Activated CD4-positive, alpha-beta T cell treated with anti-CD3 and anti-CD28 coated beads, Interleukin-2, amount 50 U/mL, for 24 hours (primary cell): Measurements from ENCODE around the gene OR51B5.
"Not testable (repeated sequence)": the region's sequence is repeated elsewhere in the genome, so short reads cannot be mapped to it uniquely, and the experiment has no call there.

Source experiments
- DNase-seq, 2 donors: peaks; one replicate each; pipeline ENCODE4 v3.0.0-alpha.2; 2020; ENCODE audit warnings: low read depth in 1 of 2, low spot score in 1 of 2

Gene OR51B5

DNA sequence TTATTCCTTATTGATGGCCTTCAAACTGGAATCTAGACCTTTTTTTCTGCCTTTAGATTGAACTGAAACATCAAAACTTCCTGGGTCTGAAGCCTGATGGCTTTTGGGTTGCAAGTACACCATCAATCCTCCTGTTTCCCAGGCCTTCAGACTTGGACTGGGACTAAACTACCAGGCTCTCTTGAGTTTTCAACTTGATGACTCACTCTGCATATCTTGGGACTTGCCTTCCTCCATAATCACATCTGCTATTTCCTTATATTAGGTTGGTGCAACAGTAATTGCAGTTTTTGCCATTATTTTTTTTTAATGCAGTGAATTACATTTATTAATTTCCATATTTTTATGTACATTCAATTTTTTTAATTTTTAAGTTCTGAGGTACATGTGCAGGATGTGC lies 7.0 kb downstream of the OR51B5 start:
- DNase-seq = no peak

DNA sequence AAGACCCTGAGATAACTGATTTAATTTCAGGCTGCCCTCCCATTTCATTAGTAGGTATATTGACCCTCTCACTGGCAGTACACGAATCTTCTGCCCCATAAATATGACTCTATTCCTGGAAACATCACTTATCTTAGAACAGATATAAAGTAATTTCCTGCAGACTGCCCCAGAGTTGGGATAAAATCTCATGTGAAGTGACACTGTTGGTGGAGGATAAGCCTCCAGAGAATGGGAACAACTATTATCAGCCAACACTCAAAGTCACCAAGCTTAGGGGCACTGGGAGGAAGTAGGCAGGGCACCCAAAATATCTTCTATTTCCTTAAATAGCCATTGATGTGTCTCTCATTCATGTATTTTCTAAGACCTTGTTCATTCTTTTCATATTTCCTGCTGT lies 8.2 kb downstream of the OR51B5 start:
- DNase-seq = no peak

DNA sequence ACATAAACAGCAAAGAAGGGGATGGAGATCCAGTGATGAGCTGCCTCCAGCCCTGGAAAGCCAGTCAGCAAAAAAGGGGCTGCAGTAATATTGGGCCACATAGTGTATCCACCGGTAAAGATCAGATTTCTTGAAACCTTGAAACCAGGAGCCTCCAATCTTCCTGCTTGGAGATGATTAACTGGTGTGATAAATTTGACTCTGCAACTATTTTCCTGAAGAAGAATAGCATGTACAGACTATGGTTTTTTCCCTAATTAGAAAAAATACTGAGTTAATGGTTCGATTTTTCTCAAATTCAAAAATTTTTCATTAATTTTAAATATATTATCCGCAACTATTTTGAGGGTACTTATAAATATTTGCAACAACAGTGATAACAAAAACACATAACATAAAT lies 19.1 kb downstream of the OR51B5 start, which contains the start of gene OR51B2:
Gene OR51B2 (minus strand): TSS at position 101 of the 400 bp plus-strand sequence. CDS start 0 bp downstream, at position 101.
- no peak for DNase-seq

DNA sequence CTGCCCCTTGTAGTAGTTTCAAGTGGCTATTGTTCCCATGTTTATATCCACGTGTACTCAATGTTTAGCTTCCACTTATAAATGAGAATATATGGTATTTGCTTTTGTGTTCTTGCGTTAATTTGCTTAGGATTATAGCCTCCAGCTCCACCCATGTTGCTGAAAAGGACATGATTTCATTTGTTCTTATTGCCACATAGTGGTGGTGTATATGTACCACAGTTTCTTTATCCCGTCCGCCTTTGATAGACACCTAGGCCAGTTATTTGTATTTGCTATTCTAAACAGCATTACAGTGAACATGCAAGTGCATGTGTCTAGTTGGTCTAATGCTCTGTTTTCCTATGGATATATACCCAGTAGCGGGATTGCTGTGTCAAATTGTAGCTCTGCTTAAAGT lies 26.0 kb downstream of the OR51B5 start:
- no peak for DNase-seq

DNA sequence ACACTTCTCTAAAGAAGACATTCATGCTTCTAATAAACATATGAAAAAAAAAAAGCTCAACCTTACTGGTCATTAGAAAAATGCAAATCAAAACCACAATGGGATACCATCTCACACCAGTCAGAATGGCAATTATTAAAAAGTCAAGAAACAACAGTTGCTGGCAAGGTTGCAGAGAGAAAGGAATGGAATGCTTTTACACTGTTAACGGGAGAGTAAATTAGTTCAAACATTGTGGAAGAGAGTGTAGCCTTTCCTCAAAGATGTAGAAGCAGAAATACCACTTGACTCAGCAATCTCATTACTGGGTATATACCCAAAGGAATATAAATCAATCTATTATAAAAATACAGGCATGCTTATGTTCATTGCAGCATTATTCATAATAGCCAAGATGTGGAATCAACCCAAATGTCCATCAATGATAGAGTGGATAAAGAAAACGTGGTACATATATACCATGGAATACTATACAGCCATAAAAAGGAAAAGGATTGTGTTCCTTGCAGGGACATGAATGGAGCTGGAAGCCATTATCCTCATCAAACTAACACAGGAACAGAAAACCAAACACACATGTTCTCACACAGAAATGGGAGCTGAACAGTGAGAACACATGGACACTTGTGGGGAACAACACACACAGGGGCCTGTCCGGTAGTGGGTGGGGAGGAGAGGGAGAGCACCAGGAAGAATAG lies 29.8 kb downstream of the OR51B5 start:
- not testable (repeated sequence) for DNase-seq

DNA sequence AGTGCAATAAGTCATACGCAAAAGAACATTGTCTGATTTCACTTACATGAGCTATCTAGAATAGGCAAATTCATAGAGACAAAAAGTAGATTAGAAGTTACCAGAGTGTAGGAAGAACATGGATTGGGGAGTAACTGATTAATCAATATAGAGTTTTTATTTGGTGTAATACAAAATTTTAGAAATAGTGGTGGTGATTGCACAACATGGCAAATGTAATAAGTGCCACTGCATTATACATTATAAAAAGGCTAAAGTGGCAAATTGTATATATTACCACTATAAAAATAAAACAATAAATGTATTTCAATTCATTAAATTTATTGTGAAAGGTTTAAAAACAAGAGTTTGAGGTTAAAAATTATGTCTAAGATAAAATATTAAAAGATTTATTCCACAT lies 32.9 kb downstream of the OR51B5 start:
- DNase-seq = no peak

DNA sequence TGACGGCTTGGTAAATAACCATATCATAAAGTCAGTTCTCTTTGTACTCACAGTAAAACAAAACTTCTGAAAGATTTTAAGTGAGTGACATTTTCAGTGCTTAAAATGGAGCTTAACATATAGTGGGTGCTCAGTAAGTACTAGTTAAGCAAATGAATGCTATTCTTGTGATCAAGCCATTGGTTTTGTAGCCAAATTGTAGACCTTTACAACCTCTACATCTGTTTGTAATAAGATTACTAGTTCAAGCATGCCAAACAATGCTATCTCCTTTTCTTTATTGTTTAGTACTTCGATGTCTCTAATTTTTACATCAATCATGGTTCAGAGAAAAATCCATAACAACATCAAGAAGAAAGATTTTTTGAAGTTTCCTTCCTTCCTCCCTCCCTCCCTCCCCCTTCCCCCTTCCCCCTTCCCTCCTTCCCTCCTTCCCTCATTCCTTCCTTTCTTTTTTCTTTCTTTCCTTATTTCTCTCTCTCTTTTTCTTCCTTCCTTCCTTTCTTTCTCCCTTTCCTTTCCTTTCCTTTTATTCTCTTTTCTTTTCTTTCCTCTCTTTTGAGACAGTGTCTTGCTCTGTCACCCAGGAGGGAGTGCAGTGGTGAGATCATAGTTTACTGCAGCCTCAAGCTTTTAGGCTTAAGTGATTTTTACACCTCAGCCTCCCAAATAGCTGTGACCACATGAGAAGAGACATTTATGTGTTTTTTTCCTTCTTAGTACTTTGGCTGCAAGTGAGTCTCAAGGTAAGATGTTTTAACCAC lies 35.9 kb downstream of the OR51B5 start:
- no peak for DNase-seq

DNA sequence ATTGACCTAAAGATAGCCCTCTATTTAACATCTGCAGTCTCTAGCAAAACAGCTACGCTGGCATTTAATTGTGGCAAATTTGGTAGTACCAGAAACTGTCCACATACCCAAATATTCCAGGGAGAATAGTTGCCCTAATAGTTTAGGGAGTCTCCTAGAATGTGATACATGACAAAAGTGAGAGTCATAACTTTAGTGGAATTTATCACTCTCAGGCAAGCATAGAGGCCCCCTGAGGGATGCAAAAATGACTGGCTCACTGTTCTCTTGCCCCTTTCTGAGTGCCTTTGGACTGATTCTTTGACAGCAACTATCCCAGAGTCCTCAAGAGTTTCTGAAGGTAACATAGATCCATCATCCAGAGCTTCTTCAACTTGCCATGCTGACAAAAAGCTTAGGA lies 39.3 kb downstream of the OR51B5 start:
- DNase-seq = no peak

DNA sequence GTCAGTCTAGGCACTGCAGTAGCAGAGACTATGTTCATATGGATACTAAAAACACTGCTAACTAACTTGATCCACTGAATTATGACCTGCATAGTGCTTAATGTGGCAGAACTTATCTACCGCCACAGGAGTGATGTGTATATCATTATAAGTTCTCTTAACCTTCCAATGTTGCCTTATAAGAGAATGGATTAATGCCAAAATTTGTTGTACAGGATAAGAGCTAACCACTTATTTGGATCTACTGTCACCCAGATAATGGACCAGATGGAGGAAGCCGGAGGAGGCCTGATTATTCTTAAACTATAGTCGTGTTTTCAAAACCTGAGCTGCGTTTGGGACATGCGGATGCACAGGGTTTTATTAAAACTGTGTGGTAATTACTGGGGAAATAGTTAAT lies 39.7 kb downstream of the OR51B5 start:
- no peak for DNase-seq

DNA sequence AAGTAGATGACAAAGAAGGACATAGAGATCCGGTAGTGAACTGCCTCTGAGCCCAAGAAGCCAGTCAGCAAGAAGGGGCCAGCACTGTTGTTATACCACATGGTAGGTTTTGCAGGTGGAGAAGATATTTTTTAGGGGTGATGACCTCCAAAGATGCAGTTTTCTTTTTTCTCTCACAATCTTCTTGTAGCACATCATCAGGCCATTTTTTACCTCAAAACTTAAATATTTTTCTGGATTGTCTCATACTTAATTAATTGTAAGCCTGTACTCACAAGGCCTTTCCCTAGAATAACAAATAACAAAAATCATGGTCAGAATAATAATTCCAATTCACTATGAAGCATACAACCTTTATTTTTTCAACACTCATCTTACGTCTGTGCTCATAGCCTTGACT lies 41.5 kb downstream of the OR51B5 start, which contains the start of gene OR51B4:
Gene OR51B4 (minus strand): TSS at position 101 of the 400 bp plus-strand sequence. CDS start 0 bp downstream, at position 101.
- no peak for DNase-seq

DNA sequence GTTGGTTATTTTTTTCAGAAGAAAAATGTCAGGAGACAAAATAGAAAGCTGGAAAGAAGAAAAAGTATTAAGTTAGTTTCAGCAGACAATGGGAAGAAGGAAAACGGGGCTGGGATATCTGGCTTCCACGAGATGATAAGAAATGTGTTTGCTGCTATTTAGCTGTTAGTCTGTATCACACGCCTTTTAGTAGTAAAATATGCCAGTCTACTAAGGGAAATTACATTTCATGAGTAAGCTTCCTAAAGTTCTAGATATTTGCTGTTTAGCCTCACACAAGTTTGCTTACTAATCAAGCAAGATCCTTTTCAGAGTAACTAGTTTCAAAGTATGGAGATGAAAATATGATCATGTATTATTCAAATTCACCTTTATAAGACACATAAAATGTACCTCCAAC lies 43.1 kb downstream of the OR51B5 start:
- no peak for DNase-seq

DNA sequence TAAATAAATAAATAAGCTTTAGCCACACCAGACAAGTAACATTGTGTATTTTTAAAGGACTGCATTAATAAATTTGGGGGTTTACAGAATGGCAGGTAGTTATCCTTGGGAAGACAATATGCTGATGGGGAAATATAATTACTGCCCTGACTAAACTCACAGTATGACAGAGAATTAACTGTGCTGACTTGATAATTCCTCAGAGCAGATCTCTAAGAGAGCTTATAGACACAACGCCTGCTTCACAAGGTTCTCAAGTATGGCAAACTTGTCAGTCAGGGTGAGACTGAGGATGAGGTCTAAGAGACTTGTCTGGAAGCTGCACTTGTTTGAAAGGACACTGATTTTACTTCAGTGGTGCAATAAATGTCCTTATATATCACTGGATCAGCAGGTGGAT lies 44.9 kb downstream of the OR51B5 start:
- DNase-seq = no peak

DNA sequence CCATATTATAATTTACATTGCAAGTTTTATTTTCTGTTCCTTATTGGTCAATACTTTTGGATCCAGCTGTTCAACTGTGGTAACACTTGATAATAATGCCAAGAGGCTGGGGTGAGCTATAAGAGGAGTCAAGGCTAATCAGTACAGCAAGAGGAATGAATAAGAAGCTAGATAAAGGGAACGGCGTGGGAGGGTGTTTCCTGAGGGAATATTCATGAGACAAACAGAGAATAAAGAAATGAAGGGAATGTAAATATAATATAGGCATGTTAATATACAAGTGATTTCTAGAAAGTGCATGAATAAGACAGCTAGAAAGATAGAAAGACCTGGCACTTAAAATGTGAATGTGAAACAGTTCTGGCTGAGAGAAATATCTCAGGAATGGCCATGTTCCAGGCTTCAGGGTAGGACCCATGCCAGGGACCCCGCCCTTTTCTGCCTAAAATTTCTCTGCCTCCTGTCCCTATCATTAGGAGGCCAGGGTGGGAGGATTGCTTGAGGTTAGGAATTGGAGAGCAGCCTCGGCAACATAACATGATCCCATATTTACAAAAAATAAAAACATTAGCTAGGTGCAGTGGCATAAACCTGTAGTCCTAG lies 45.5 kb downstream of the OR51B5 start:
- no peak for DNase-seq

DNA sequence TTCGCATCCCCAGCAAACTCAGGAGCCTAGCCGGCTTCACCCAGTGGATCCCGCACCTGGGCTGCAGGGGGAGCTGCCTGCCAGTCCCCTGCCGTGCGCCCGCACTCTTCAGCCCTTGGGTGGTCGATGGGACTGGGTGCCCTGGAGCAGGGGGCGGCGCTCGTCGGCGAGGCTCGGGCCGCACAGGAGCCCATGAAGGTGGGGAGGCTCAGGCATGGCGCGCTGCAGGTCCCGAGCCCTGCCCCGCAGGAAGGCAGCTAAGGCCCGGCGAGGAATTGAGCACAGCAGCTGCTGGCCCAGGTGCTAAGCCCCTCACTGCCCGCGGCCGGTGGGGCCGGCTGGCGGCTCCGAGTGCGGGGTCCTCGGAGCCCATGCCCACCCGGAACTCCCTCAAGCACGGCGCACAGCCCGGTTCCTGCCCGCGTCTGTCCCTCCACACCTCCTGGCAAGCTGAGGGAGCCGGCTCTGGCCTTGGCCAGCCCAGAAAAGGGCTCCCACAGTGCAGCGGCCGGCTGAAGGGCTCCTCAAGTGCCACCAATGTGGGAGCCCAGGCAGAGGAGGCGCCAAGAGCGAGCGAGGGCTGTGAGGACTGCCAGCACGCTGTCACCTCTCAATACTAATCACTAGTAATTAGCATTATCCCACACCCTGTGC lies 48.9 kb downstream of the OR51B5 start:
- not testable (repeated sequence) for DNase-seq

DNA sequence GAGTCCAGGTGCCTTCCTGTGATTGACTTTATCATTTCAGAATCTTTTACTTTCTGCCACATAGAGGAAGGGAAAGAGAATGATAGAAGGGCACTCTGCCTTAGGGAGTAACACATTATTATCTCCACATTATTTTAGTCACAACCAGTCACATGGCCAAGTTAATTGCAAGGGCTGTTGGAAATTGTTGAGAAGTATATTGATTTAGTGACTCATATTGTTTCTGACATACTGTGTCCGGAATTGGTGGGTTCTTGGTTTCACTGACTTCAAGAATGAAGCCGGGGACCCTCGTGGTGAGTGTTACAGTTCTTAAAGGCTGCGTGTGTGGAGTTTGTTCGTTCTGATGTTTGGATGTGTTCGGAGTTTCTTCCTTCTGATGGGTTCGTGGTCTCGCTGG lies 50.3 kb downstream of the OR51B5 start:
- DNase-seq = no peak
